Osteoblast (primary cell): ENCODE data around the gene SMO. TPM values are rescaled to one million over a fixed set of nuclear protein-coding genes. Genes with fewer than 3 reads are reported as not detected.

ENCODE experiments used
- DNase-seq: peaks from one replicate; pipeline ENCODE4 v3.0.0; 2011; ENCODE audit warnings: low spot score, mixed read lengths; ENCODE audit not compliant: insufficient read length; ENCODE audit errors: missing footprints
- H2AFZ ChIP-seq: 2 replicates; pipeline ENCODE4 v1.6.0; 2011; ENCODE audit warnings: mild to moderate bottlenecking, low read length
- H3K27ac ChIP-seq: 2 replicates; pipeline ENCODE4 v1.5.1; 2011; ENCODE audit warnings: mild to moderate bottlenecking, low read depth, low read length, moderate library complexity
- H3K27me3 ChIP-seq: 2 replicates; pipeline ENCODE4 v1.6.0; 2012; ENCODE audit warnings: mild to moderate bottlenecking, control low read depth, inconsistent platforms, low read length, moderate library complexity; ENCODE audit not compliant: insufficient read depth
- H3K36me3 ChIP-seq: 2 replicates; pipeline ENCODE4 v1.5.1; 2011; ENCODE audit warnings: mild to moderate bottlenecking, low read length, control low read depth, moderate library complexity; ENCODE audit not compliant: insufficient read depth
- H3K4me1 ChIP-seq: 2 replicates; pipeline ENCODE4 v1.5.1; 2011; ENCODE audit warnings: mild to moderate bottlenecking, low read length, control low read depth, moderate library complexity; ENCODE audit not compliant: insufficient read depth
- H3K4me2 ChIP-seq: 2 replicates; pipeline ENCODE4 v1.6.0; 2011; ENCODE audit warnings: mild to moderate bottlenecking, low read length; ENCODE audit not compliant: insufficient read depth
- H3K4me3 ChIP-seq: fragments of 200-600 bp; sonication (generic); 3 replicates; pipeline ENCODE4 v1.5.1; 2012; ENCODE audit warnings: mild to moderate bottlenecking, low read length, inconsistent platforms; ENCODE audit not compliant: insufficient read depth
- H3K79me2 ChIP-seq: 2 replicates; pipeline ENCODE4 v1.6.0; 2012; ENCODE audit warnings: mild to moderate bottlenecking, low read length, control low read depth, inconsistent platforms; ENCODE audit not compliant: insufficient read depth
- H3K9me3 ChIP-seq: 2 replicates; pipeline ENCODE4 v1.5.1; 2011; ENCODE audit warnings: low read depth, low read length, control low read depth
- H4K20me1 ChIP-seq: 2 replicates; pipeline ENCODE4 v1.6.0; 2012; ENCODE audit warnings: mild to moderate bottlenecking, low read length, control low read depth; ENCODE audit not compliant: insufficient read depth
- total RNA-seq: library from RNA; depleted of rRNA; stranded (reverse); fragments of >200 nt; gene quantifications from 2 replicates; pipeline ENCODE4 v1.2.3, GENCODE V29; 2012
- TF ChIP-seq, protein P1 (sequence below): IDR thresholded peaks from 2 replicates; pipeline ENCODE4 v1.5.1; 2011; ENCODE audit warnings: mild to moderate bottlenecking, low read depth, low read length, moderate library complexity; ENCODE audit errors: extremely low read depth

Gene SMO
- total RNA-seq, 1 donor: 19.9 TPM

DNA sequence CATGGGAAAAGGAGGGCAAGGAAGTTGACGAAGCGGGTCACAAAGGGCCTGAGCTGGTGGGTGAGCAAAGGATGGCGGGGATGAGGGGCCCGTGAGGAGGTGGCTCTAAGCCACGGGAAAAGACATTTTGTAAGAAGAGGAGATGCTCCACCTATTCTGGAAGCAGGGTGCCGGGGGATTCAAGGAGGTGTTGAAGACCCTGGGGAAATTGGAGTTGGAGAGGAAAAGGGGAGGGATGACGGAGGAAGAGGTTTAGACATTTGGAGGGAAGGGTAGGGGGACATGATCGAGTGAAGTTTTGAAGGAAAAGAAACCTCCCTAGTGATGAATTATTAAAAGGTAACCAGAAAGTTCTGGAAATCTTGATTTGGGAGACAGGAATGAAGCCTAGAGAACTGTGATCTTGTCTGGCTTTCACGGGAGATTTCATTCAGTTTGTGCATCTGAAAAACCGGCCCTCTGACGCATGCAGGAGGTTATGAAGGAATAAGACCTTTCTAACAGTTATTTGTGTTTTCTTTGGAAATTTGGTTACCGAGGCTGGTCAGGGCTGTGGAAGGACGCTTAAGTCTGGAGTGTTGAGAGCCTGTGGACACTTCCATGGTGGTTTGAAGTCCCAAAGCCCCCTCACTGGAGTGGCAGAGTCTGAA, 1.4 kb downstream of the SMO start:
- DNase-seq: peak; percentile 92
- Histone ChIP-seq H3K4me1 (peaks cover 6% of the 10 kb centered on the region), H3K79me2 (no peaks in the 10 kb centered on the region), H3K27me3 (peaks cover 13% of the 10 kb centered on the region), H3K4me2 (peak overlapping the region; percentile 77), H3K4me3 (peak overlapping the region; percentile 75), H4K20me1 (peaks cover 17% of the 10 kb centered on the region), H3K9me3 (no peaks in the 10 kb centered on the region), H3K36me3 (no peaks in the 10 kb centered on the region), H2AFZ (peak overlapping the region; percentile 81), H3K27ac (no peak overlapping the region)
- TF ChIP-seq, protein P1, sequence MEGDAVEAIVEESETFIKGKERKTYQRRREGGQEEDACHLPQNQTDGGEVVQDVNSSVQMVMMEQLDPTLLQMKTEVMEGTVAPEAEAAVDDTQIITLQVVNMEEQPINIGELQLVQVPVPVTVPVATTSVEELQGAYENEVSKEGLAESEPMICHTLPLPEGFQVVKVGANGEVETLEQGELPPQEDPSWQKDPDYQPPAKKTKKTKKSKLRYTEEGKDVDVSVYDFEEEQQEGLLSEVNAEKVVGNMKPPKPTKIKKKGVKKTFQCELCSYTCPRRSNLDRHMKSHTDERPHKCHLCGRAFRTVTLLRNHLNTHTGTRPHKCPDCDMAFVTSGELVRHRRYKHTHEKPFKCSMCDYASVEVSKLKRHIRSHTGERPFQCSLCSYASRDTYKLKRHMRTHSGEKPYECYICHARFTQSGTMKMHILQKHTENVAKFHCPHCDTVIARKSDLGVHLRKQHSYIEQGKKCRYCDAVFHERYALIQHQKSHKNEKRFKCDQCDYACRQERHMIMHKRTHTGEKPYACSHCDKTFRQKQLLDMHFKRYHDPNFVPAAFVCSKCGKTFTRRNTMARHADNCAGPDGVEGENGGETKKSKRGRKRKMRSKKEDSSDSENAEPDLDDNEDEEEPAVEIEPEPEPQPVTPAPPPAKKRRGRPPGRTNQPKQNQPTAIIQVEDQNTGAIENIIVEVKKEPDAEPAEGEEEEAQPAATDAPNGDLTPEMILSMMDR: no peak

GRCh38 chr7:129191272-129191671, 2.8 kb downstream of the SMO start:
- Histone ChIP-seq H3K27ac (no peak overlapping the region), H2AFZ (no peak overlapping the region), H4K20me1 (peaks cover 17% of the 10 kb centered on the region), H3K9me3 (no peaks in the 10 kb centered on the region), H3K4me1 (peaks cover 6% of the 10 kb centered on the region), H3K36me3 (no peaks in the 10 kb centered on the region), H3K4me3 (no peak overlapping the region), H3K79me2 (no peaks in the 10 kb centered on the region), H3K4me2 (no peak overlapping the region), H3K27me3 (peaks cover 11% of the 10 kb centered on the region)
- TF ChIP-seq, protein P1: no peak
- DNase-seq: peak; percentile 45

GRCh38 chr7:129193892-129194291, 5.5 kb downstream of the SMO start:
- H4K20me1 ChIP-seq: peaks cover 24% of the 10 kb centered on the region

GRCh38 chr7:129197771-129198170, 9.3 kb downstream of the SMO start:
- Histone ChIP-seq H3K27me3 (no peaks in the 10 kb centered on the region), H2AFZ (no peak overlapping the region), H3K79me2 (no peaks in the 10 kb centered on the region), H4K20me1 (peaks cover 13% of the 10 kb centered on the region), H3K27ac (no peak overlapping the region), H3K36me3 (no peaks in the 10 kb centered on the region), H3K4me1 (no peaks in the 10 kb centered on the region), H3K4me3 (no peak overlapping the region), H3K4me2 (no peak overlapping the region), H3K9me3 (no peaks in the 10 kb centered on the region)
- DNase-seq: no peak
- TF ChIP-seq, protein P1: no peak

More at GRCh38 chr7:129193892-129194291, 5.5 kb downstream of the SMO start:
- H3K4me1 ChIP-seq: peaks cover 6% of the 10 kb centered on the region
- H3K4me2 ChIP-seq: no peak overlapping the region
- H3K36me3 ChIP-seq: no peaks in the 10 kb centered on the region
- H3K9me3 ChIP-seq: no peaks in the 10 kb centered on the region
- H3K27ac ChIP-seq: no peak overlapping the region
- H3K4me3 ChIP-seq: no peak overlapping the region
- H3K27me3 ChIP-seq: peaks cover 6% of the 10 kb centered on the region
- DNase-seq: no peak
- H3K79me2 ChIP-seq: no peaks in the 10 kb centered on the region
- no peak overlapping the region for H2AFZ ChIP-seq
- TF ChIP-seq, protein P1: no peak
